ENCODE measurements around the gene IFNL2.
"Not testable (repeated sequence)": the region's sequence is repeated elsewhere in the genome, so short reads cannot be mapped to it uniquely, and the experiment has no call there.

IFNL2 gene

GRCh38 chr19:39253374-39254149 lies 14.6 kb upstream of the IFNL2 start:
- DNase-seq = no peak

- no peak for DNase-seq
Observed at GRCh38 chr19:39254531-39255345, 13.5 kb upstream of the IFNL2 start.

GRCh38 chr19:39257227-39257626 lies 11.0 kb upstream of the IFNL2 start:
- no peak for DNase-seq

- DNase-seq = no peak
Observed at GRCh38 chr19:39261704-39262103, 6.5 kb upstream of the IFNL2 start.

GRCh38 chr19:39262496-39262895 lies 5.7 kb upstream of the IFNL2 start:
- no peak for DNase-seq

- no peak for DNase-seq
Observed at GRCh38 chr19:39263912-39264305, 4.3 kb upstream of the IFNL2 start.

GRCh38 chr19:39264306-39265290 lies 3.6 kb upstream of the IFNL2 start:
- no peak for DNase-seq

GRCh38 chr19:39265321-39265916 lies 2.8 kb upstream of the IFNL2 start:
- peak; percentile 24 for DNase-seq

GRCh38 chr19:39268531-39269223 lies 481 bp downstream of the IFNL2 start:
- not testable (repeated sequence) for DNase-seq

- not testable (repeated sequence) for DNase-seq
Observed at GRCh38 chr19:39269369-39269768, 1.2 kb downstream of the IFNL2 start.

GRCh38 chr19:39270036-39270871 lies 2.1 kb downstream of the IFNL2 start:
- no peak for DNase-seq

GRCh38 chr19:39273859-39274258 lies 5.7 kb downstream of the IFNL2 start:
- not testable (repeated sequence) for DNase-seq

- no peak for DNase-seq
Observed at GRCh38 chr19:39275578-39275977, 7.4 kb downstream of the IFNL2 start.

GRCh38 chr19:39276740-39277139 lies 8.5 kb downstream of the IFNL2 start:
- no peak for DNase-seq

GRCh38 chr19:39277598-39277997 lies 9.4 kb downstream of the IFNL2 start:
- no peak for DNase-seq

- no peak for DNase-seq
Observed at GRCh38 chr19:39282021-39282420, 13.8 kb downstream of the IFNL2 start.

GRCh38 chr19:39284032-39284431 lies 15.8 kb downstream of the IFNL2 start:
- no peak for DNase-seq

- no peak for DNase-seq
Observed at GRCh38 chr19:39293394-39293793, 25.2 kb downstream of the IFNL2 start.

GRCh38 chr19:39296055-39296645 lies 28.0 kb downstream of the IFNL2 start, which contains the start of gene IFNL1:
Gene IFNL1 (plus strand): TSS chr19:39296407. CDS start chr19:39296422, 15 bp downstream.
- DNase-seq = no peak

GRCh38 chr19:39296906-39297305 lies 28.7 kb downstream of the IFNL2 start:
- DNase-seq = no peak
